Measurements from ENCODE around the gene GPR42.

The GPR42 gene

GRCh38 chr19:35331551-35332214 lies 39.2 kb upstream of the GPR42 start:
- no peak for TF ChIP-seq CTCF (IDR thresholded peaks at IDR 0.05; ENCODE audit: low read length, missing control alignments)
- no peak for DNase-seq (ENCODE audit: low read depth)
- H3K4me3 ChIP-seq (replicated peaks; ENCODE audit: low read depth, low read length): no peak overlapping the region

GRCh38 chr19:35332817-35333216 lies 38.1 kb upstream of the GPR42 start:
- no peak for TF ChIP-seq CTCF (IDR thresholded peaks at IDR 0.05; ENCODE audit: low read length, missing control alignments)
- H3K4me3 ChIP-seq (replicated peaks; ENCODE audit: low read depth, low read length): no peak overlapping the region
- DNase-seq (ENCODE audit: low read depth): no peak

GRCh38 chr19:35334144-35334753 lies 36.6 kb upstream of the GPR42 start:
- DNase-seq (ENCODE audit: low read depth): no peak
- no peak for TF ChIP-seq CTCF (IDR thresholded peaks at IDR 0.05; ENCODE audit: low read length, missing control alignments)
- H3K4me3 ChIP-seq (replicated peaks; ENCODE audit: low read depth, low read length): no peak overlapping the region

GRCh38 chr19:35336166-35336955 lies 34.5 kb upstream of the GPR42 start:
- DNase-seq (ENCODE audit: low read depth): no peak
- no peak for TF ChIP-seq CTCF (IDR thresholded peaks at IDR 0.05; ENCODE audit: low read length, missing control alignments)
- H3K4me3 ChIP-seq (replicated peaks; ENCODE audit: low read depth, low read length): no peak overlapping the region

GRCh38 chr19:35337097-35337983 lies 33.5 kb upstream of the GPR42 start:
- TF ChIP-seq CTCF (IDR thresholded peaks at IDR 0.05; ENCODE audit: low read length, missing control alignments): no peak
- no peak for DNase-seq (ENCODE audit: low read depth)
- no peak overlapping the region for H3K4me3 ChIP-seq (replicated peaks; ENCODE audit: low read depth, low read length)

GRCh38 chr19:35337984-35338296 lies 32.9 kb upstream of the GPR42 start:
- no peak overlapping the region for H3K4me3 ChIP-seq (replicated peaks; ENCODE audit: low read depth, low read length)
- no peak for TF ChIP-seq CTCF (IDR thresholded peaks at IDR 0.05; ENCODE audit: low read length, missing control alignments)
- DNase-seq (ENCODE audit: low read depth): no peak
